Measurements from ENCODE around the gene GSDME.

Gene GSDME

GRCh38 chr7:24769851-24770250 is 12.6 kb upstream of the GSDME start:
- no peak for DNase-seq

GRCh38 chr7:24769014-24769830 is 12.0 kb upstream of the GSDME start:
- no peak for DNase-seq

GRCh38 chr7:24767878-24768569 is 10.8 kb upstream of the GSDME start:
- DNase-seq = no peak

GRCh38 chr7:24764972-24765744 is 7.9 kb upstream of the GSDME start:
- peak in 1 of 2 donors; percentile 73 for DNase-seq

DNA sequence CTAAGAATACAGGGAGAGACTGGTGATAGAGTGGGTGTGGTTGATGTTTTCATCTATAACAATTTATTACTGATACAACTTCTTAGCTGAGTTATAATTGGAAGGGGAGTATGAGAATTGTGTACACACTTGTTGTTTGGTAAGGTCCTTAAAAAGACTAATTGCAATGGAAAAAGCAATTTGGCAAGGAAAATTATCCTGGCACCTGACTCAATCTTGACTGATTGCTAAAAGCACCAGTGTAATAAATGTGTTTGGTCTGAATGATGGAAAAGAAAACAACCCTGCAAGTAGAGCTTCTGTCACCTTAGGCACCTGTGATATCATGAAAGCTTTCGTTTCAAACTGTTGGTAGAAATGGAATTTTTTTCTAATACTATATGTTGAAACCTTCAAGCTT is 6.7 kb upstream of the GSDME start:
- no peak for DNase-seq

DNA sequence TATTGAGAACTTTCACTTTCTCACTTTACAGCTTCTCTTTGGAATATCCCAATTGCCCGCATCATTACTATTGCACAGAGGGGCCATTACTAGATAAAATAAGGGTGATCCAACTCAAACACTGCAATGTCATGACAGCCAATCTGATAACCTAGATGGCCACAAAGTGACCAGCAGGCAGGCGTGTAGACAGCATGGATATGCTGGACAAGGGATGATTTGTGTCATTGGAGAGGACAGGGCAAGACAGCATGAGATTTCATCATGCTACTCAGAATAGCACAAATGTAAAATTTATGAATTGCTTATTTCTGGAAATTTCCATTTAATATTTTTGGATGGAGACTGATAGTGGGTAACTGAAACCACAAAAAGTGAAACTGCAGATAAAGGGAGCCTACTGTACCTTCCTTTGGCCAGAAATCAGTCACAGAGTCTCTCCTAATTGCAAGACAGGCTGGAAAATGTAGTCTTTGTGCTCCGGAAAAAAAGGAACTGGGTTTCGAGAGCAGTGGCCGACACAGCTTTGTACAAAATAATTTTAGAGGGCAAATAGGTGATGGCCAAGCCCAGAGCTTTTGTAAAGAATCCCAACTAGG is 6.1 kb upstream of the GSDME start:
- peak; percentile 64 to 73 for DNase-seq

GRCh38 chr7:24762771-24763170 is 5.5 kb upstream of the GSDME start:
- no peak for DNase-seq

DNA sequence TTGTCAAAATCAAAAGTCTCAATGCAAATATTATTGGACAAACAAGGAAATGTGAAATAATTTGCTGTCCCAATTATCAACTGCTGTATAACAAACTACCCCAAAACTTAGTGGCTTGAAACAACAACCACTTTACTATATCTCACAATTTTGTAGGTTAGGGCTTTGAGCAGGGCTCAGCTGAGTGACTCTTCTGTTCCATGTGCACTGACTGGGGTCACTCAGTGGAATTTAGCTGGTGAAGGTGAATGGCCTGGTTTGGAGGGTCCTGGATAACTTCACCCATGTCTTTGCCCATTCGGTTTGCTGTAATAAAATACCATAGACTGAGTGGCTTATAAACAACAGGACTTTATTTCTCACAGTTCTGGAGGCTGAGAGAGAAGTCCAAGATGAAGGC is 3.7 kb upstream of the GSDME start:
- no peak for DNase-seq

DNA sequence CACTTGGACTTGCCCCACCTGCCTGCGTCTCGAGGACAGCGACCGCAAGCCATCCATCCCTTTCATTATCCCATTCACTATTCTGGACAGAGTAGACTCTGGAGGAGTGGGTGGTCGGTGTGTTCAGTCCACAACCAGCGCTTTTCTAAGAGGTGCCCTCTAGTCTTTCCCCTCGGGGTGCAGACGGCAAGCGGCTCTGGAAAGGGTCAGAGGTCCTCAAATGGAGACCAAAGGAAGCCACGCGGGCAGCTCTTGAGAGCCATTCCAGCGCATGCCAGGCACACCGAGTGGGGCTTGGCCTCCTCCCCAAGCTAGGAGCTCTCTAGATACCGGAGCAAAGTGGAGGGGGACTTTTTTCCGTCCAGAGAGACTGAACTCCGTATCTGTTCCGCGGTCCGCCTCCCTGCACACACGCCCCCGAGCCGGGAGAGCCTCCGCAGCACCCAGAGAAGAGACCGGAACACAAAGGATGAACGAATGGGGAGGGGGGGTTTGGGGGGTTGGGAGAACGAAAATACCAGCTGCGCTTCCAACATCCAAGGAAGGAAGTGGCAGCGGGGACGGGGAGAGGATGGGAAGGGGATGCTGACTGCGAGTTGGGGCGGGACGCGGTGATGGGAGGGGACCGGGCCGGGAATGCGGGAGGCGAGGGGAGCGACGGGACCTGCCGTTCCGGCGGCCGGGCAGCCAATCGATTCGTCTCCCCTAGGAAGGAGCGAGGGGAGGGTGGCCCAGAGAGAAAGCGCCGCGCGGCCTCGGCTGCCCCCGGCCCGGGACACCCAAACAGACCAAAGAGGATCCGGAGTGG is 515 bp downstream of the GSDME start:
- peak in 1 of 2 donors; percentile 38 for DNase-seq

- DNase-seq = peak; percentile 55 to 65
These were observed 1.5 kb downstream of the GSDME start for GRCh38 chr7:24755541-24756407.

GRCh38 chr7:24754906-24755506 is 2.3 kb downstream of the GSDME start:
- peak; percentile 38 to 59 for DNase-seq

- no peak for DNase-seq
These were observed 5.0 kb downstream of the GSDME start for GRCh38 chr7:24752073-24752800.

GRCh38 chr7:24751484-24751883 is 5.8 kb downstream of the GSDME start:
- no peak for DNase-seq

DNA sequence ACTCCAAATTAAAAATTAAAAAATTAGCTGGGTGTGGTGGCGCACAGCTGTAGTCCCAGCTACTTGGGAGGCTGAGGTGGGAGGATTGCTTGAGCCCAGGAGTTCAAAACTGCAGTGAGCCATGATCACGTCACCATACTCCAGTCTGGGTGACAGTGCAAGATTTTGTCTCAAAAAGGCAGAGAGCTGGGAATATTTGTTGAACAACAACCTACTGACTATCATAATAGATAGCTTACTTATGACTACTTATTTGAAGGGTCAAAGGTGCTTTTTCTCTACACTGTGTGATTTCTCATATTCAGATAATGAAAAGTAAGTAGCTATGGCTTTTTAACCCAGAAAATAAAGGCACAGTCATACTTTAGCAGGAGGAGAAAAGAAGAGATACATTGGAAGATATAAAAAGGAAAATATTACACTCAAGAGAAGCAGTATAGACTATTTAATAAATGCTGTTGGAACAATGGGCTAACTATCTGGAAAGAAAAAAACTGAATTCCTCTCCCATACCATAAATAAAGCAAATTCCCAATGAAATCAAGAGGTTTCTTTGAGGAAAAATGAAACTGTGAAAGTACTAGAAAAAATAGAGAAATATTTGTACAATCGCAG is 6.7 kb downstream of the GSDME start:
- no peak for DNase-seq

GRCh38 chr7:24748521-24748920 is 8.7 kb downstream of the GSDME start:
- DNase-seq = no peak

DNA sequence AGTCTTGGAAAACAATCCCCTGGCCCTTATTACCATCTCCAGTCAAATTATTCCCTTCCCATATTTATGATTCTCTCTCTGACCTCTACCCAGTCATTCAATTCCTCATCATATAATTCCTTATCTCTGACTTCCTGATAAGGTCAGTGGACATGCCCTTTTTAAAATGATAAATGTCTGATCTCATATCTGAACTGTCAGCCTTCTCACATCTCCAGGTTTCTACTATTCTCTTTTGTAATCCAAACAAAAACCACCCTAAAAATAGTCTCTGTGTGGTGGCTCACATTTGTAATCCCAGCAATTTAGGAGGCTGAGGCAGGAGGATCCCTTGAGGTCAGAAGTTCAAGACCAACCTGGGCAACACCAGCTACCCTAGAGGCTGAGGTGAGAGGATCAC is 11.9 kb downstream of the GSDME start:
- DNase-seq = no peak

DNA sequence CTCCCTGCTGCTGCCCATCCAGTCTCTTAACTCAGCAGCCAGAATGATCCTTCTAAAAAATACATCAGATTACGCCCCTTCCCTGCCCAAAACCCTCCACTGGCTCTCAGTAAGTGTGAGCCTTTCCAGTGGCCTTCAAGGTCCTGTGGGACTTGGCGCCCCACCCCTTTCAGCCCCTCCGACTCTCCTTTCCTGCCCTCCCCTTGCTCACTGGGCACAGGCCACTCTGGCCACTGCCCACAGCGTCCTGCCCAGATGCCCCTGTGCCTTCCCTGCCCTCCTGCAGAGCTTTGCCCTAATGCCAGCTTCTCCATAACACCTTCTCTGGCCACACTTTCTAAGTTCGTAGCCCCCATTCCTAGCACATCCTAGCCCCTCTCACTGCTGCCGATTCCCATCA is 13.8 kb downstream of the GSDME start:
- no peak for DNase-seq

DNA sequence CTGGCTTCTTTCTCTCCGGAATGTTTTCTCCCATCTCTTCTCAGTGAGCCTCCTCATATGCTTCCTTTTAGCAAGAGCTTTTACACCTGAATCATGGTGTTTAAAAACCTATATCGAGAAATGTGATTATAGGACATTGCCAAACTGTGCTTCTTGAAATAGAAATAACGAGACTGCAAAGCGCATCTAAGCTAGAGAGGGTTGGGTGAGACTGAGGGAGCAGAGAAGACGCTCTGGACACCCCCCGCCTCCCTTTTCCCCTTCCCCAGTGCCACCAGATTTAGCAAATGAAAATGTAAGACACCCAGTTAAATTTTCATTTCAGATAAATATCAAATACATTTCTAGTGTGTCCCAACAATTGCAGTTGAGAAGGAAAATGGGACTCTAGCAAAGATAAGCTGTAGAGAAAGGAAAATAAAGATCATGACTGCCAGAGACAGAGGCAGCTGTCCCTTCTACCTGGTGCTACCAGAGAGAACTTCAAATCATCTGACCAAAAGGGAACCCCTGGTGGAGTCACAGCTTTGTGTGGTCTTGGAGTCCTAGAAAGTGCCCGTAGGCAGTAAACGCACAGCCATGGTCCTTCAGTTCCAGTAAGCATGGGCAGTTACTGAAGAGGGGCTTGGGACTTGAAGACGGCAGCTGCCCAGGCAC is 14.6 kb downstream of the GSDME start:
- DNase-seq = no peak

Data from inflammatory macrophage treated with lipopolysaccharide for 1 hour (primary cell).